HG02885 (cell line): ENCODE measurements around the gene NUTM1.
"Not testable (repeated sequence)": the region's sequence is repeated elsewhere in the genome, so short reads cannot be mapped to it uniquely, and the experiment has no call there.

ENCODE experiments used
- ATAC-seq: cut with Tn5 transposase; IDR thresholded peaks from one replicate; pipeline ENCODE4 v1.9.1; 2021; ENCODE audit warnings: mild to moderate bottlenecking; ENCODE audit not compliant: unreplicated experiment, poor library complexity

The NUTM1 gene

GRCh38 chr15:34336991-34337556 lies 6.0 kb upstream of the NUTM1 start:
- ATAC-seq = peak; percentile 10

GRCh38 chr15:34337557-34338306 lies 5.4 kb upstream of the NUTM1 start, which contains the start of gene SLC12A6:
Gene SLC12A6 (minus strand): TSS chr15:34337781. CDS start chr15:34336680, 1,101 bp downstream.
- ATAC-seq = peak; percentile 74

GRCh38 chr15:34338347-34338746 lies 4.8 kb upstream of the NUTM1 start:
- no peak for ATAC-seq

DNA sequence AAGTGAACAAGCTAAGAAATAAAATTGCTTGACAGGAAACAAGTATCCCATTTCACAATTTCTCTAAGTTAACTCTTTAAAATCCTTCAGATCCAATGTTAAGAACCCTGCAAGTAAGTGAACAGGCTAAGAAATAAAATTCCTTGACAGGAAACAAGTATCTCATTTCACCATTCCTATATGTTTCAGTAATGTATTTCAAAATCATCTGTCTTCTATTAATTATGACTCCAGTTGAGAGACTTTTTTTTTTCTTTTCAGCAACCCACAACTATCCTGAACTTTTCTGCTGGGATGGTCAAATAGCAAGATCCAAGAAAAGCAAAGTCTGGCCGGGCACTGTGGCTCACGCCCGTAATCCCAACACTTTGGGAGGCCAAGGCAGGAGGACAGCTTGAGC lies 3.2 kb upstream of the NUTM1 start:
- ATAC-seq = no peak

DNA sequence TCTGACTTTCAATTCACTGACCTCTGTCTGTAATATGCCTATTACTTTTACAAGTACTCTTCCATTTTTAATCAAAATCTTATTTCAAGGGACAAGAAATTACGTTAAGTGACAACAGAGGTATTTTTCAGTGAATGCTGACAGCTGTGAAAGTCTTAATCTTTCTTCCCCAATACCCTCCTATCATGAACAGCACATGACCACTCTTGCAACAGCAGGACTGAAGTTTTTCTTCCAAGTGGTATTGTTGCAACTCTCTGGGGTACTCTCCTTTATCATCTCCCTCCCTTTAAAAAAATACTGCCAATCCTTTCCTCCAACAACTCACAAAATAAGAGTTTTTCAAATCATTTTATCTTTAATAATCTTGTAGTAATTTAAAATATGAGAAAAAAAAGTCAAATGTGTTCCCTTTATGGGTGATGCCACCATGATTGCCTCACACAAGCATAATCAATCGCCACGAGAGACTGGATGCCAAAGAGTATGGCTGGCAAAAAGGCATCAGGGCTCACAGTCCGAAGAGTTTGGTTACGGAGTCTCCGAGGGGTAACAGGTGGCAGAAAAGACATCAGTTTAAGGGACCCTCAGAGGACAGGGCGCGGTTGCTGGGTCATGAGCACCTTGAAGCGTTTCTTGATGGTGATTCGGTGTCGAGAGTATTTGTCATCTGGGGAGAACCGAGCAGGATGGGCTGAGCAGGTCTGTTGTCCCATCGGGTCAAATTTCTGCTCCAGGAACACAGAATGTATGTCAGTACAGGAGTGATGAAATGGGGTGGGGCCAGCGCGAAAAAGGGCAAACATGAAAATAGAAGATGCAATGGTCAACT lies 1.5 kb upstream of the NUTM1 start:
- no peak for ATAC-seq

DNA sequence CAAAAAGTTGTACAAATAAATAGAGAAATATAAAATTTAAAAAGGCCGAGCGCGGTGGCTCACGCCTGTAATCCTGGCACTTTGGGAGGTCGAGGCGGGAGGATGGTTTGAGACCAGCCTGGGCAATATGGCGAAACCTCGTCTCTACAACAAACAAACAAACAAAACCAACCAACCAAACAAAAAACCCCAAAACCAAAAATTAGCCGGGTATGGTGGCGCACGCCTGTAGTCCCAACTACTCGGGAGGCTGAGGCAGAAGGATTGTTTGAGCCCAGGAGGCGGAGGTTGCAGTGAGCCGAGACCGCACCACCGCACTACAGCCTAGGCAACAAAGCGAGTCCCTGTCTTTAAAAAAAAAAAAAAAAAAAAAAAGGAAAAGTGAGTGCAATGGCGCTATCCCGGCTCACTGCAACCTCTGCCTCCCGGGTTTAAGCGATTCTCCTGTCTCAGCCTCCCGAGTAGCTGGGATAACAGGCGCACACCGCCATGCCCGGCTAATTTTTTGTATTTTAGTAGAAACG lies 840 bp upstream of the NUTM1 start:
- not testable (repeated sequence) for ATAC-seq

GRCh38 chr15:34347951-34348638 lies 5.0 kb downstream of the NUTM1 start:
- no peak for ATAC-seq

DNA sequence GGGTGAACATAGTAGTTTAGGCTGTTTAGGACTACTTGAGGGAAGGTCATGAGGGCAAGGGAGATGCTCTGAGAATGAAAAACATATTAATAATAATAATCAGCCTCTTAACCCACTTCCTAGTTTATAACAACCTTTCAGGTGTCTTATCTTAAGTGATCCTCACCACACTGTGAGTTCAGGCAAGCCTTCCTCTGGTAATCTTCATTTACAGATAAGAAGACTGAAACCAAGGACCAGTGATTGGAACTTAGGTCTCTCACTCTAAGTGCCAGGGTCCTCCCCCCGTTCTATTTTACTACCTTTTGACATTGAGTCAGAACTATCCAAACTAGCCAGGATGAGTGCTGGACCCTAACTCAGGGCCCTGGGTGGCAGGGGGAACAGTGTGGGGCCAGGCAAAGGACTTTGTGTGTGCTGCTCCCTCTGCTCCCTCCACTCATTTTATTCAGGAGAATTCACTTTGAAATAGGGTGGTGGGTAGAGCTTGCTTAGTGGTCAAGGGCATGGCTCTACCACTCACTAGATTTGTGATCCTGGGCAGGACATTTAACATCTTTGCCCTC lies 5.7 kb downstream of the NUTM1 start:
- no peak for ATAC-seq

- no peak for ATAC-seq
Observed at GRCh38 chr15:34349769-34350168, 6.7 kb downstream of the NUTM1 start.

GRCh38 chr15:34352996-34353395 lies 9.9 kb downstream of the NUTM1 start:
- not testable (repeated sequence) for ATAC-seq

GRCh38 chr15:34353627-34354026 lies 10.5 kb downstream of the NUTM1 start:
- ATAC-seq = no peak

GRCh38 chr15:34354286-34354685 lies 11.2 kb downstream of the NUTM1 start:
- no peak for ATAC-seq

DNA sequence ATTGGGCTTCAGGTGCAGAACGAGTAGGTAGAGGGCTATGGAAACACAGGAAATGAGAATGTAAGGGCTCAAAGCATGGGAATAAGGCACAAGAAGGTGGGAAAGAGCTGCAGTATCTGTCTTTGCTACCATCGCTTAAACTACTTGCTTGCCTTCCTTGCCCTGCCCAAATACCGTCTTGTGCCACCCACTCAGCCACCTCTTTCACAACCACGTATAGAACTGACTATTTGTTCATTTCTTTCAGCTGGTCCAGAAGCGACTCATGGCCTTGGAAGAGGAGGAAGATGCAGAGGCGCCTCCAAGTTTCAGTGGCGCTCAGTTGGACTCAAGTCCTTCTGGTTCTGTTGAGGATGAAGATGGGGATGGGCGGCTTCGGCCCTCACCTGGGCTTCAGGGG lies 12.1 kb downstream of the NUTM1 start:
- ATAC-seq = no peak

- ATAC-seq = no peak
Observed at GRCh38 chr15:34357653-34358052, 14.5 kb downstream of the NUTM1 start.

GRCh38 chr15:34358367-34358766 lies 15.3 kb downstream of the NUTM1 start:
- no peak for ATAC-seq

DNA sequence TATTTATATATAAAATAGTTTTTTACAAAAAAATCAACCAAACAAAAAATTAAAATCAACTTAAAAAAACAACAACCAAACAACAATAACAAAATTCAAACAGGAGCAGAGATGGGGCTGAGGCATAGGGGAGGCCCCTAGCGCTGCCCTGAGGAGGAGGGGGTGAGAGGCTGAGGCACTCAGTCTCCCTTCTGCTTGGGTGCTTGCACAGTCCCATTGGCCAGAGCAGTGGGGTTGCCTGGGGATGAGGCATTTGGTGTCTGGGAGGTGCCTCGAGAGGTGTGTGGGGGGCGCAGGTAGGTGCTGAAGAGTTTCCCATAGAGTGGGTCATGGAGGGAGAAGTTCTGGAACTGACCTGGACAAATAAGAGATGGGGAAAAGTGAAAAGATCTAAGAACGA lies 15.8 kb downstream of the NUTM1 start:
- no peak for ATAC-seq

- ATAC-seq = no peak
Observed at GRCh38 chr15:34359416-34359815, 16.3 kb downstream of the NUTM1 start.

- no peak for ATAC-seq
Observed at GRCh38 chr15:34360298-34360697, 17.2 kb downstream of the NUTM1 start.

DNA sequence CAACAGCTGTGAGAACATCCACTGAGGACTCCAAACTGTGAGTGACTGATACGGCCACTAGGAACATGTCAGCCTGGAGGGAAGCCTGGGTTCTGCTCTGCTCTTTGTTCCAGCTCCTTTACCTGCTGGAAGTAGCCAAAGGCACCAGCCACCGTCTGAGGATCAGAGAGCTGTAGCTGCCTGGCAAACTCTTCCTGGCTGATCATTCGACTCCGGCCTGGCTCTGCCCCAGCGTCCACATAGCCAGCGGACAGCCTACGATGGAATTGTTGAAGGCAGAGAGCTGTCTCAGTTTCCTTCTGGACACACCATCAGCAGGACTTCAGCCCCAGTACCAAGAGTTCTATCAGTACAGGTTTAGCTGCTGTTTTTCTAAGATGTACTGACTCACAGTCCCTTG lies 18.2 kb downstream of the NUTM1 start:
- no peak for ATAC-seq
